ENCODE results near the gene RAP1GAP2. TPM values are rescaled to one million over a fixed set of nuclear protein-coding genes. Genes with fewer than 3 reads are reported as not detected.

Gene RAP1GAP2
- total RNA-seq, 1 donor from 2014 or later: 31.2 TPM

DNA sequence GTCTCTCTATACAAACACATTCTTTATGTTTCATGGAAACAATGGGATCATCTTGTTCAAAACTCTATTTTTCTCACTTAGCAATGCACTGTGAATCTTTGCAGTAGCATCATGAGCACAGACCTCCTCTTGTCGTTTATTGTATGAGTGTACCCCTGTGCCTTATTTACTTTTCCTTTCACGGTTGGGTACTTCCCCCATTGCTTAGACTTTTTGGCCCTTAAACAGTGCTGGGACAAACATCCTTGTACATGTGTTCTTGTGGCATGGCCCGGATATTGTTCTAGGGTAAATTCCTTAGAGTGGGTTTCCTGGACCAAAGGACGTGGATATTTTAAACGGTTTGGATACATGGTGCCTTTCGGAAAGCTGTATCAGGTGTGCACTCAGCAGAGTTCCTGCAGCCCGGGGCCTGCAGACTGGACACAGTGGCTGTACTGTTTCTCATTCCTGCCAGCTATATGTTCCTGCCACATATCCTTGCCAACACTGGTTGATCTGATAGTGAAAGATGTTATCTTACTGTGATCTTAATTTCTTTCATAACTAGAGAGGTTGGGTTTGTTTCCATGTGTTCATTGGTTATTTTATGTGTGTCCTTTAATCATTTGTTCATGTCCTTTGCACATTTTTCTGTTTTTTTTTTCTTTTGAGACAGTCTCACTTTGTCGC, 156.1 kb downstream of the RAP1GAP2 start:
- DNase-seq (ENCODE audit: low spot score): no peak
- intact Hi-C loops (cut with DNase I): no loop called here

DNA sequence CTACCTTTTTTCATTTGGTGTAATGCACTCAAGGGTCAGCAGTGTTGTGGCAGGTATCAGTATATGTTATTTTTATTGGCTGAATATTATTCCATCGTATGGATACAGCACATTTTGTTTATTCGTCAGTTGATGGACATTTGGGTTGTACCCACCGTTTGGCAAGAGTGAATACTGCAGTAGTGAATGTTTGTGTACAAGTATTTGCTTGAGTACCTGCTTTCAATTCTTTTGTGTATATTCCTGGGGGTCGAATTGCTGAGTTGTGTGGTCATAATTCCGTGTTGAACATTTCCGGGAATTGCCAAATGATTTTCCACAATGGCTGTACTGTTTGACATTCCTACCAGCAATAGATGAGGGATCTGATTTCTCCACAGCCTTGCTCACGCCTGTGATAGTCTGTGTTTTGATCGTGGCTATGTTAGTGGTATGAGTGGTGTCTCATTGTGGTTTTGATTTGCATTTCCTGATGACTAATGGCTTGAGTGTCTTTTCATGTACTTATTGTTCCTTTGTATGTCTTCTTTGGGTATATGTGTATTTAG, 158.7 kb downstream of the RAP1GAP2 start:
- intact Hi-C loops (cut with DNase I): no loop called here
- DNase-seq (ENCODE audit: low spot score): no peak

DNA sequence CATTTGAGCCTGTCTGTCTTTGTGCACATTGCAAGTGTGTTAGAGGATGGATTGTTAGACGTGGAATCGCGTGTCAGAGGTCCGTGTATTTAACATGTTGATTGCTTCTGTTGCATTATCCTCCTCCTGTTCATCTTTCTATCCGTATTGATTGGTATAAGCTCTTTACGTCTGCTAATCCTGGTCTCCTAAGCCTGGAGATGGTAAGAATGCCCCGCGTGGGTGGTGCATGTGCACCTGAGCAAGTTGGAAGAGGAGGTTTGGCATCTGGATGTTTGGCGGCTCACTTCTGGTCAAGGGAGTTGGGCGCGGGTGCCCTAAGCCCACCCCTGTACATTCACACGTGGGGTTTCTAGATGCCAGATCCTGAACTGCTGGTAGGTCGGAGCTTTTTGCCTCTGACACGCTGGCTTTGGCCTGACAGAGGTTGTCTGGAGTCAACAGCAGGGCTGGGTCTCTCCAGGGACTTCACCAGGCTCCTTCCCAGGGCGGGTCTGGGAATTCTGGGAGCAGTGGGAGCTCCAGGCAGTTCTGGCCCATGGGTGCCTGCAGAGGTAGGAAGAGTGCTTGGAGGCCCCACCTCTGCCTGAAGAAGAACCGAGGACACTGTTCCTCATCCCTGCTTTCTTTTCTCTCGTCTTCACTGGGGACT, 159.8 kb downstream of the RAP1GAP2 start:
- DNase-seq (ENCODE audit: low spot score): no peak

DNA sequence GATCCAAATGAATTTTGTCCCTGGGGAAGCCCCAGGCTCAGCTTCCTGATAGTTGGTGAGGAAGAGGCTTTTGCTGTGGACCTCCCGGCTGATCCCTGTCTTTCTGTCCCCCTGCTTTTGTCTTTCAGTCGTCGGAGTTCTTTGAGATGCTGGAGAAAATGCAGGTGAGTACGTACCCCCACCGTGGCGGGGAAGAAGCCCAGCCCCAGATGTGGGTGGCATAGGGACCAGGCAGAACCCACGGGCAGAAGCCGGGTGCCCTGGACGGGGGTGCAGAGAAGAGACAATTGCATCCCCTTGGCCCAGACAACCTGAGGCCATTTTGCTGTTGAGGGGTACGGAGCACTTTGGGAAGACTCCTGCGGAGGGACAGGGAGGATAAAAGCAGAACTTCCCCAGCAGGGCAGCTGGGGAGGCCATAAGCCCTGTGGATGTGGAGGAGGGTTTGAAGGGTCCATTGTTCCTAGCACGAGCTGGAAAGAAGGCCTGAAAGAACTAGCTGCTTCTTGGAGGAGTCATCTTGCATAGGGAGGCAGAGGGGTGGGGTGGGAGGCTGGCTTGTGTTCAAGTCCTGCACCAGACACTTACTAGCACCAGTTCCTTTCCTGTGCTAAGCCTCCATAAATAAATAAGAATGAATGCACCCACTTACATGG, 161.5 kb downstream of the RAP1GAP2 start:
- intact Hi-C loops (cut with DNase I): no loop called here

More for the DNA sequence above, 159.8 kb downstream of the RAP1GAP2 start:
- intact Hi-C loops (cut with DNase I): no loop called here

DNA sequence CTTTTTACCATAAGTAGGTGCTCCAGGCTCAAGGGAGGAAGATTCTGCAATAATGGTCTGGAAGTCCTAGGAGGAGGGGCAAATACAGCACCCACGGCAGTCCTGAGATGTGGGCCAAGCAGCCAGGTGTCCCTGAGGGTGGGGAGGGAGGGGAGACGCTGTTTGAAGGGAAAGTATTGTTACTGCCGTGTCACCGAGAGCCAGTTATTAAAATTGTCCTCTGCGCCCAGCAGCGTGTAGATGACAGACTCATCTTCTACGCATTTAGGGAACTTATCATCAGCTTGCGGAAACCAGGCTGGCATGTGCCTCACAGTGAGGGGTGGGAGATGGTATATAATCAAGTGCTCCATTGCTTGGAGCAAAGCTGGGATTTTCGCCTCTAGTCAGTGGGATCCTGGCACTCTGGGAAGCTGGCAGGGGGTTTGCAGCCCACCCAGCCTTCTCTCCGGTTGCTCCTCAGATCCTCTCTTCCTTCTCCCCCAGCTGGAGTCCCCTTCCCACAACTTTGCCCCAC, 162.5 kb downstream of the RAP1GAP2 start:
- intact Hi-C loops (cut with DNase I): no loop called here
- no peak for DNase-seq (ENCODE audit: low spot score)

More for the DNA sequence above, 161.5 kb downstream of the RAP1GAP2 start:
- DNase-seq (ENCODE audit: low spot score): no peak

DNA sequence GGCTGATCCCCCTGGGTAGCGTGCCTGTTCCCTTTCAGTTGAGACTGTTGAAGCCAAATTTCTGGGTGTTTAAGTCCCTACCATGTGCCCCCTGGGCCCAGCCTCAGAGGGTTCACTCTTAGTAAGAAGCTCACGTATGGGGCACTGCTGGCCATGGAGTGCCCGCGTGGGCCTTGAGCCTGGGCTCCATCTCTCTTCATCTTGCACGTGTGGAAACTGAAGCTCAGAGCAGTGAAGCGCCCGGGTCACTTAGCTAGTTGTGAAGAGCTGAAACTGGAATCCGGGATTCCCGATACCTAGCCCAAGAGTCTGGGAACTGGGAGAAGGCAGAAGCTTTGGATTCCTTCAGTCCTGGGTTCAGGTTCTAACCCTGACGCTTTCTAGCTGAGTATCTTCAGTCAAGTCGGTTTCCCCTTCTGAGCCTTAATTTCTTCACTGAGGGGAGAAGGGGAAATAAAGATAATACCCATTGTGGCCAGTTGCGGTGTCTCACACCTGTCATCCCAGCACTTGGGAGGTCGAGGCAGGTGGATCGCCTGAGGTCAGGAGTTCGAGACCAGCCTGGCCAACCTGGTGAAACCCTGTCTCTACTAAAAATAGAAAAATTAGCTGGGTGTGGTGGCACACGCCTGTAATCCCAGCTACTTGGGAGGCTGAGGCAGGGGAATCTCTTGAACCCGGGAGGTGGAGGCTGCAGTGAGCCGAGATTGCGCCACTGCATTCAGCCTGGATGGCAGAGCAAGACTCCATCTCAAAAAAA, 163.3 kb downstream of the RAP1GAP2 start:
- intact Hi-C loops (cut with DNase I): no loop called here
- DNase-seq (ENCODE audit: low spot score): no peak

DNA sequence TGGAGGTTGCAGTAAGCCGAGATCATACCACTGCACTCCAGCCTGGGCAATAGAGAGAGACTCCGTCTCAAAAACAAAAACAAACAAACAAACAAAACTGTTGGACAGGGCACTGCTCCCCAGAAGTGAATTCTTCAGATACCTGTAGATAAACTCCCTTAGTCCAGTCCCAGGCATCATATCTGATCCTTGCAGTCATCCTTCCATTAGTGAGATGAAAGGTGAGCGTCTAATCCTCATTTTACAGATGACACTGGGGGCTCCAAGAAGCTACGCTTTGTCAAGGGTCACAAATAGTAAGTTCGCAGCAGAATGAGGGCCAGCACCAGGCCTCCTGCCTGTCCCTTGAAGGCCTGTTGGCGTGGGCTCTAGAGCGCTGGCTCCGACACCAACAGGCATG, 165.2 kb downstream of the RAP1GAP2 start:
- intact Hi-C loops (cut with DNase I): no loop called here
- no peak for DNase-seq (ENCODE audit: low spot score)

DNA sequence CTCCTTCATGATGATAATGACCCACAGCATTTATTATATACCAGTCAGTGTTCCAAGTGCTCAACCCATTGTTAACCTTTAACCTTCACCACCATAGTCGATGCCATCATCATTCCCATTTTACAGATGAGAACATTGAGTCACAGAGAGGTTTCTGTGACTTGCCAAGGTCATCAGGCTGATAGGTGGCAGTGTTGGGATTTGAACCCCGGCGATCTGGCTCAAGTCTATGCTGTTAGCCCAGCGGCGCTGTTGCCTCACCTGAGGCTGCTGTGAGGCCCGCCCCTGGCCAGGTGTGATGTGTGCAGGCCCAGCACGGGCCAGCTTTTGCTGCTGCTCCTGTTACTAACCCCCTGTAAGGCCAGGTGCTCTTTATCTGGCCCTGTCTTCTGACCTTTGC, 166.0 kb downstream of the RAP1GAP2 start:
- intact Hi-C loops (cut with DNase I): no loop called here
- DNase-seq (ENCODE audit: low spot score): no peak

DNA sequence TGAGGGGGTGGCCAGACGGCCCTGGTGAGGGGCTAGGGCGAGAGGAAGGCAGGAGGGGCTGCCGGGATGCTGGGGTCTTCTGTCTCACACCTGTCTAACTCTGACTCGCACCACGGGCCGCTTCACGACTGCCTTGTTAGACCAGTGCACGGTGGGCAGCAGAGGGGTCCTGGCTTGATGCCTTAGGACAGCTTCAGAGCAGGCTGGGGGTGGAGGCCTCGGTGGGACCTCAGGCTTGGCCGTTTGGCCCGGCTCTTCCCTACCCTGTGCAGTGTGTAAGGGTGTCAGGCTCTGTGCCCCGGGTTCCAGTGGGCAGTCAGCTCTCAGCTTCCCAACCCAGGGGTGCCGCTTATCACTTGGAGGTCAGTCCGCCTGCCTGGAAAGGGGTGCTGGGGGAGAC, 166.5 kb downstream of the RAP1GAP2 start:
- no peak for DNase-seq (ENCODE audit: low spot score)
- intact Hi-C loops (cut with DNase I): no loop called here

DNA sequence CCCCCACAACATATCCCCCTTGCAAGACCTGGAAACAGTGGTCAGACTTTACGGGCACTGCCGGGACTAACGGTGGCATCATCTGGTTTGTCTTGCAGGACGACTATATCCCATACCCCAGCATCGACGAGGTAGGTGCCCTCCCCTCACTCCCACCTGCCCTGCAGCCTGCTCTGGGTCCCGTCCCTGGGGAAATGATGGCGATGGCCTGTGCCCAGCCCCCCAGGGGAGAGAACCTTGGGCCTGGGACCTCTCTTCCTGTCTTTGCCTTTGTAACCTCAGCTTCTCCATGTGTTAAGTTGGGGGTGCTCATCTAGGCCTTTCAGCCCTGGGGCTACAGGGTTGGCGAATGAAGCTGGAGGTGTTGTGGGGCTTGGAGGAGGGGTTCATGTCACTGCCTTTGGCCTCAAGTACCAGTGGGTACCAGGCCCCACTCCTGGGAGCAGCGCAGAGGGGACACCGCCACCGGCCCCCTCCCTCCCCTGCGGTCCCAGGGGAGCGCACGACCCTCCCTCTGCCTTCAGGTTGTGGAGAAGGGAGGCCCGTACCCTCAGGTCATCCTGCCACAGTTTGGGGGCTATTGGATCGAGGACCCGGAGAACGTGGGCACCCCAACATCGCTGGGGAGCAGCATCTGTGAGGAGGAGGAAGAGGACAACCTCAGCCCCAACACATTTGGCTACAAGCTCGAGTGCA, 167.2 kb downstream of the RAP1GAP2 start:
- intact Hi-C loops (cut with DNase I): no loop called here
- DNase-seq (ENCODE audit: low spot score): no peak

DNA sequence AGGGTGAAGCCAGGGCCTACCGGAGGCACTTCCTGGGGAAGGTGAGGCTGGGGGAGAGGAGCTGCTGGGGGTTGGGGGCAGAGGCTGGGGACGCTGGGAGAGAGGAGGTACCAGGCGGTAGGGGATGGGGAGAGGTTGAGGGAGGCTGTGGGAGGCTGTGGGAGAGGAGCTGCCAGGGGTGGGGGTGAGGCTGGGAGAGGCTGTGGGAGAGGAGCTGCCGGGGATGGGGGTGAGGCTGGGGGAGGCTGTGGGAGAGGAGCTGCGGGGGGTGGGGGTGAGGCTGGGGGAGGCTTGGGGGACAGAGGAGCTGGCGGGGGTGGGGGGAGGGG, 167.8 kb downstream of the RAP1GAP2 start:
- intact Hi-C loops (cut with DNase I): no loop called here
- DNase-seq (ENCODE audit: low spot score): no peak

DNA sequence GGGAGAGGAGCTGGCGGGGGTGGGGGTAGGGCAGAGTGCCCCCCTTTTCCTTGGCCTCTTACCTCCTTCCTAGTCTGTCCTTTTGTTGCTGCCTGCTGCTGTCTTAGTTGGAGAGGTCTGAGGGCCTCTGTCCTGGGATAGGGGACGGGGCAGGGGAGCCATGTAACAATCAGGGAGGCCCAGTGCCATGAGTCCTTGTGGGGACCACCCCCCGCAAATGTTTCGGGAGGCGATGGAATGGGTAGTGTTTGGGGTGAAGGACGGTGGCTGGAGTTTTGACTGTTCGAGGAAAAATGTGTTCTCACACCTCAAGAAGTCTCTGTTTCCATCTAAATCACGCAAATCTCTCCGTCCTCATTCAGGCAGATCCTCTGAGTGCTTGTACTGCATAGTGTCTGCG, 168.1 kb downstream of the RAP1GAP2 start:
- no peak for DNase-seq (ENCODE audit: low spot score)
- intact Hi-C loops (cut with DNase I): no loop called here

DNA sequence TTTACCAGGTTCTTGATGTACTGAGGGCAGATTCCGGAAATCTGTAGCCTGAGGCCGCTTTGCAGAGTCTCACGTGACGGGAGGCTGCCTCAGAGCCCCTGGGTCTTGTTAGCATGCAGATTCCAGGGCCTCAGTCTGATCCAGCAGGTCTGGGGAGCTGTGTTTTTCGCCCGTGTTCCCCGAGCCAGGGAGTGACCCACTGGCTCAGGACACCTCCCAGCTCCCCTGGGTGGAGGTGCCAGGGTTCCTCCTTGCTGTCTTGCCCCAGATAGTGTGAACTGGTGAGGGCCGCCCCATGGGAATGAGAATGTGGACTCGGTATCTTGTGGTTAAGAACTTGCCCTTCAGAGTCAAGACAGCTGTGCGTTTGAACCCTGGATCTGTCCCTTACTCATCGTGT, 168.6 kb downstream of the RAP1GAP2 start:
- DNase-seq (ENCODE audit: low spot score): no peak
- intact Hi-C loops (cut with DNase I): no loop called here

DNA sequence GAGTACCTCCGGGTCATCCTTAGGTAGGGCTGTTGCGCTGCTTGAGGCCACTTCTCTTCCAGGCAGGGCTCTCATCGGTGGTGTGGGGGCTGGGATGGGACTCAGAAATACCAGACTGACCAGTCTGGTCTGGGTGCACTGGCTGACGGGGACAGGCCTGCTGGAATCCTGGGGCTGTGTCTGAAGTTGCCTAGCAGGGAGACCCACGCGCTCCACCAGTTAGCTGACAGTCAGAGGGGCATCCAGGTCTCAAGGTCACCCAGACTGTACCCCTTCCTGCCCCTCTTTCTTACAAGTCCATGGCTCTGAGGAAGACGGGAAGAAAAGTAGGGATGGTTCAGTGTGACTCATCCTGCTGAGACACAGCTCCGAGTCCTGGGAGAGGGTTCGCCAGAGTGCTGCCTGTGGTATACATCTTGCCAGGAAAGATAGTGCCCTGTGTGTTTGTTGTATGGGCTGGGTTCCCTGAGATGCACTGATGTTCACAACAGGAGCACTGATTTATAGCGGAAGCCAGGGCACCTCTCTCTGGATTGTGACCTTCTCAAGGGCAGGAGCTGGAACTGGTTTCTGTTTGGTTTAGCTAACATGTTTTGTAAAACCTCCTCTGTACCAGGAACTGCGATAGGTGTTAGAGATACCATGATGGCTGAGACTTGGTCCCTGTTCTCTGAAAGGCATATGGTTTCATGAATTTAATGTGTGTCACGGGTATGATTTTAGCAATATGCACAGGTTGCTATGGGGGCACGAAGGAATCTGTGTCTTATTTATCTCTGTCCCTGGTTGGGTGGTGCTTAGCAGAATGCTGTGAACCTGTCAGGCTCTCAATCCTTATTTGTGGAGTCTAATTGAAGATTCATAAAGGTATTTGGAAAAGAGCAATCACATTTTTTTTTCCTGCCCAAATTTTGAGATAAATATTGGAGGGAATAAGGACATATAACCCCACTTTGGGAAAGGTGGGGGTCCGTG, 169.7 kb downstream of the RAP1GAP2 start:
- intact Hi-C loops (cut with DNase I): no loop called here
- no peak for DNase-seq (ENCODE audit: low spot score)

DNA sequence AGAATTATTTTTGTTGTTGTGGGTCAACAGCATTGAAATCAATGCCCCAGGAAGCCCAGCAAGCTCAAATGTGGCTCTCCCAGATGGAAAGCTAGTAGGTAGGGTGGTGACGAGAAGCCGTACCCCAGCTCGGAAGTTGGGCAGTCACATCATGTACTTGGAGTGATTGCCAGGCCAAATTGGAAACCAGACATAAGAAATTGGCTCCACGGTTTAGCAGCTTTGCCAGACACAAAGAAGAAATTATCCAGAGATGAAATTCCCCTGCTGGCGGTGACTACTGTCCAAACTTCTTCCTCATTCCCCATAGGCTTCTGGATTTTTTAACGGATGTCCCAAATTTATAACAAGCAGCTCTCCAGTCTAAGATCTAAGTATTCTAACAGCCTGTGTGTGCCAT, 171.3 kb downstream of the RAP1GAP2 start:
- intact Hi-C loops (cut with DNase I): no loop called here
- DNase-seq (ENCODE audit: low spot score): no peak

DNA sequence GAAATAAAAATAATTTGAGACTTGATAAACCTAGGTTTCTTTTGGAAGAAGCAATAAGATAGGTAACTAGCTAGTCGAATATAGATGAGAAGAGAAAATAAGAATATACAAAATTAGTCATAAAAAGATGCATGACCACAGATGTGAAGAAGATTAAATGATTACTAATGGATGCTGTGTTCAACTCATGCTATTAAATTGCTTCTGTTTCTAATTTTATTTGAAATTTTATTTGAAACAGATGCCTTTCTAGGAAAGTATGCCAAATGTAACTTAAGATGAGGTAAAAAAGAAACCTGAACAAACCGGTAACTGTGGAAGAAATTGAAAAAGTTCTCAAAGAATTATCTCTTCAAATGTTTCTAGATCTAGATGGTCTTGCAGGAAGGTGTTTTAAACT, 175.6 kb downstream of the RAP1GAP2 start:
- no peak for DNase-seq (ENCODE audit: low spot score)

DNA sequence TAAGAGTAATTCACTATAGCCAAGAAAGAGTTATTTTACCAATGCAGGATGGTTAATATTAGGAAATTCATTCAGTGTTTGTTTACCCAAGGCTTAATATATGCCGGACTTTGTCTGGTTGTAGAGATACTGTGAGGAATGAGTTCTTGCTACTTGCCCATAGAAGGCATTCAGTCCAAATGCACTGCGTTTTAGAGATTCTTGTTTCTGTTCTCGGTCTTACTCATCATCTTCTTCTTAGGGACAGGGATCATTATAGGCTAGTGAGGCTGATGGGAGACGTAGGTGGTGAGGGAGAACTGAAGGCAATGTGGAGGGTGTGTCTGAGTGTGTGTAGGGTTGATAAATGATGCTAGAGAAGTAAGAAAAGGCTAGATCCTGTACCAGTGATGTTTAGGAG, 176.5 kb downstream of the RAP1GAP2 start:
- DNase-seq (ENCODE audit: low spot score): no peak
- intact Hi-C loops (cut with DNase I): no loop called here

More for the DNA sequence above, 175.6 kb downstream of the RAP1GAP2 start:
- intact Hi-C loops (cut with DNase I): no loop called here

DNA sequence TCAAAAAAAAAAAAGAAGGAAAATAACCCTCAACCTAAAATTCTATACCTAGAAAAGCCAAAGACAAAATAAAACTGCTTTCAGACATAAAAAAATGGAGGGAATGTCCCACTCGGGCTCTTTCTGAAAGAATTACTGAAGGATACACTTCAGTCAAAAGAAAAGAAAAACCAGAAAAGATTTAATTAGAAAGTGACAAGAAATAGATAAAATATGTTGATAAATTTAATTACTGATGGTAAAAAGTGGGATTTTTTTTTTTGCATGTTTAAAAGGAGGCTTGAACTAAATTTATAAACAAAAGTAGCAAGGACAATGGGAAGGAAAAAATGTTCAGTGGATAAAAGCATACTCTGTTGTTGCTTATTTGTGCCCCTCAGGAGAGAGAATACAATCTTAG, 178.1 kb downstream of the RAP1GAP2 start:
- intact Hi-C loops (cut with DNase I): no loop called here
- DNase-seq (ENCODE audit: low spot score): no peak
